HUES48 (cell line): Measurements from ENCODE around the gene DHRSX.
"Not testable (repeated sequence)": the region's sequence is repeated elsewhere in the genome, so short reads cannot be mapped to it uniquely, and the experiment has no call there.

Experiments used
- H3K27ac ChIP-seq: one replicate; pipeline ENCODE4 v1.7.0; 2013; ENCODE audit warnings: low read depth, low read length, inconsistent platforms
- H3K27me3 ChIP-seq: 2 replicates; pipeline ENCODE4 v1.6.1; 2013; ENCODE audit warnings: mild to moderate bottlenecking, low read length; ENCODE audit not compliant: control insufficient read depth, insufficient read depth
- H3K36me3 ChIP-seq: 2 replicates; pipeline ENCODE4 v1.6.1; 2013; ENCODE audit warnings: low read length; ENCODE audit not compliant: control insufficient read depth, insufficient read depth
- H3K4me1 ChIP-seq: 2 replicates; pipeline ENCODE4 v1.6.1; 2013; ENCODE audit warnings: mild to moderate bottlenecking, low read length; ENCODE audit not compliant: control insufficient read depth, insufficient read depth
- H3K4me3 ChIP-seq: 2 replicates; pipeline ENCODE4 v1.5.1; 2013; ENCODE audit warnings: mild to moderate bottlenecking, low read depth, low read length
- H3K9ac ChIP-seq: 2 replicates; pipeline ENCODE4 v1.6.1; 2013; ENCODE audit warnings: mild to moderate bottlenecking, low read depth, low read length, moderate library complexity
- H3K9me3 ChIP-seq: 2 replicates; pipeline ENCODE4 v1.6.1; 2013; ENCODE audit warnings: low read length; ENCODE audit not compliant: control insufficient read depth, insufficient read depth

The DHRSX gene

DNA sequence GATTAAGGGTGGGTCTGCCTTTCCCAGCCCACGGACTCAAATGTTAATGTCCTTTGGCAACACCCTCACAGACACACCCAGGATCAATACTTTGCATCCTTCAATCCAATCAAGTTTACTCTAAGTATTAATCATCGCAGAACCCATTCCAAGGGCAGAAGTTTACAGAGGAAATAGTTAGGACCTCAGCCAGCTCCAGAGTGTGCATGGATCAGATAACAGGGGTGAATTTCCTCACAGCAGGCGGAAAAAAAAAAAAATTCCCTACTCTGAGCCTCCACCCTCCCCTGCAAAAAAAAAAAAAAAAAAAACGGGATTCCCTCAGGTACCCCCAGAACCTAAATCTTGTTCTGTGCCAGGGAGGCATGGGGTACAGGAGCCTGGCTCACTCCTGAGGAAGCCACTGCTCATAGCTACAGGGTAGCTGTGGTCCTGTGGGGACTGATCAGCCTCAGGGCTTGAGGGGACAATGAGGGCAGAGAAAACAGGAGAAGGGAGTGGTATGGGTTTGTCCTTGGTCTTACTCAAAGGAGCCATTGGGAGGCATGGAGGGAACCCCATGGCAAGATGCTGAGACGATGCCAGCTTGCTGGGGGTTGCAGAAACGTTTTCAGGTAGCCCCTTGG lies 113.0 kb downstream of the DHRSX start:
- no peak overlapping the region for H3K4me3 ChIP-seq
- no peaks in the 10 kb centered on the region for H3K4me1 ChIP-seq
- H3K9ac ChIP-seq = no peak overlapping the region
- H3K36me3 ChIP-seq = peaks cover 11% of the 10 kb centered on the region; the same call in 1 of the 2 replicates
- no peak overlapping the region for H3K27ac ChIP-seq
- no peaks in the 10 kb centered on the region for H3K27me3 ChIP-seq
- peaks cover 8% of the 10 kb centered on the region for H3K9me3 ChIP-seq

DNA sequence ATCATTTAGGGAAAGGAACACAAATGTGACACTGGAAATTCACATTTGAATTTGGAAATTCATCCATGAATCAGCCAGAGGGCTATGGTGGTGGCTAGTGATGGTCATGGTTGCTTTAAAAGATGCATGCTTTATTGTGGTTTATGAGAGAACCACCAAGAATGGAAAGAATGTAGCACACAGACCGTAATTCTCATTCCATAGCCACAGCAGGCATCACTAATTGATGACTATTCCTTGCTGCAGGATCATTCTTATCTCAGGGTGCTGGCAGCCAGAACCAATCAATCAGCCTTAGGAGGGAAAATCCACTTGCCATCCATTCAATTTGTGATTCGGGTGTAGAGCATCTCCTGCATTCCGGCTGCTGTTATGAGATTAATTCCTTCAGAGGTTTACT lies 115.6 kb downstream of the DHRSX start:
- Histone ChIP-seq H3K4me3 (no peak overlapping the region), H3K4me1 (no peaks in the 10 kb centered on the region), H3K27ac (no peak overlapping the region), H3K36me3 (no peaks in the 10 kb centered on the region), H3K9me3 (no peaks in the 10 kb centered on the region), H3K9ac (no peak overlapping the region), H3K27me3 (no peaks in the 10 kb centered on the region)

DNA sequence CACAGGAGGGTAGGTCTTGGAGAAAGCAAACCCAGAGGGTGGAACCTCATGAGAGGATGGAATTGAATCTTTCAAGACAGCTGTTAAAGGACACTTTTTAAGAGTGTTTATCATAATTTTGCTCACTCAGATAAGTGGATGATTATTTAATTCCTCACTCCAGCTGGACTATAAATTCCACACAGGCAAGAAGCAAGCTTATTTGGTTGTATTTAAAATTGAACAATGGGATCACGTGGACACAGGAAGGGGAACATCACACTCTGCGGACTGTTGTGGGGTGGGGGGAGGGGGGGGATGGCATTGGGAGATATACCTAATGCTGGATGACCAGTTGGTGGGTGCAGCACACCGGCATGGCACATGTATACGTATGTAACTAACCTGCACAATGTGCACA lies 116.3 kb downstream of the DHRSX start:
- H3K27me3 ChIP-seq = no peaks in the 10 kb centered on the region
- H3K9ac ChIP-seq = no peak overlapping the region
- no peaks in the 10 kb centered on the region for H3K4me1 ChIP-seq
- no peak overlapping the region for H3K27ac ChIP-seq
- H3K4me3 ChIP-seq = no peak overlapping the region
- no peaks in the 10 kb centered on the region for H3K9me3 ChIP-seq
- no peaks in the 10 kb centered on the region for H3K36me3 ChIP-seq

DNA sequence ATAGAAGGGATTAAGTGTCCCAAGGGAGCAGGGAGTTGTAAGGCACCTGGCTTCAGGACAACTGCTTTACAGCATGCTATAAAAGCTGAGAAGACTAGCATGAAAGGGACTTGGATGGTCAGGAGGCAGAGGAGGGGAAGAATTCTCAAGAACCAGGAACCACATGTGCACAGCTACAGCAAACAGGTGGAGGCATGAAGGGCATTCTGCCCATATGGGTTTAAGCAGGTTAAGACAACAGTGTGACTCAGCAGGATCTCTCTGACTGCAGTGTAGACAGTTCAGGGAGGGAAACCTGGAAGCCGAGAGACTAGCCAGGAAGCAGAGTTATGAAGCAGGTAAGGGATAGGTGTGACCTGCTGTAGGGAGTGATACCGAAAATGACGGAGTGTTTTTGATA lies 117.0 kb downstream of the DHRSX start:
- Histone ChIP-seq H3K36me3 (no peaks in the 10 kb centered on the region), H3K27me3 (no peaks in the 10 kb centered on the region), H3K9me3 (peaks cover 3% of the 10 kb centered on the region; the same call in 1 of the 2 replicates), H3K4me3 (no peak overlapping the region), H3K9ac (no peak overlapping the region), H3K4me1 (no peaks in the 10 kb centered on the region), H3K27ac (no peak overlapping the region)

DNA sequence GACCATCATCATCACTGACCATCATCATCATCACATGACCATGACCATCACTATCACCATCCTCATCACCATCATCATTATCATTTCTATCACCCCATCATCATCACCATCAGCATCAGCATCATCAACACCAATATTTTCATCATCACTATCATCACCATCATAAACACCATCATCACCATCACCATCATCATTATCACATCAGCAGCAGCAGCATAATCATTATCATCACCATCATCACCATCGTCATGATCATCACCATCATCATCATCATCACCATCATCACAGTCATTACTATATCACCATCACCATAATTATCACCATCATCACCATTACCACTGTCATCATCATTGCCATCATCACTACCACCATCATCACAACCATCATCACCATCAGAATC lies 117.6 kb downstream of the DHRSX start:
- Histone ChIP-seq H3K27me3 (no peaks in the 10 kb centered on the region), H3K36me3 (peaks cover under 1% of the 10 kb centered on the region; the same call in 1 of the 2 replicates), H3K4me1 (no peaks in the 10 kb centered on the region), H3K4me3 (no peak overlapping the region), H3K9ac (no peak overlapping the region), H3K27ac (no peak overlapping the region), H3K9me3 (peaks cover 3% of the 10 kb centered on the region; the same call in 1 of the 2 replicates)

DNA sequence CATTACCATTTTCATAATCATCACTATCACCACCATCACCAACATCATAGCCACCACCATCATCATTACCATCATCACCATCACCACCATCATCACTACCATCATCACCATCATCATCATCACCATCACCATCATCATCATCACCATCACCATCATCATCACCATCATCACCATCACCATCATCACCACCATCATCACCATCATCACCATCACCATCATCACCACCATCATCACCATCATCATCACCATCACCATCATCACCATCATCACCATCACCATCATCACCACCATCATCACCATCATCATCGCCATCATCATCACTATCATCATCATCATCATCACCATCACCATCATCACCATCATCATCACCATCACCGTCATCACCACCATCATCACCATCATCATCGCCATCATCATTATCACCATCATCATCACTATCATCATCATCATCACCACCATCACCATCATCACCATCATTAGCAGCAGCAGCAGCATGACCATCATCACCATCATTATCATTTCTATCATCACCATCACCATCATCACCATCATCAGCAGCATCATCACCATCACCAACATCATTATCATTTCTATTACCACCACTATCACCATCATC lies 118.2 kb downstream of the DHRSX start:
- not testable (repeated sequence) for H3K9me3 ChIP-seq, H3K4me1 ChIP-seq, H3K9ac ChIP-seq, H3K27ac ChIP-seq, H3K27me3 ChIP-seq, H3K4me3 ChIP-seq, H3K36me3 ChIP-seq

DNA sequence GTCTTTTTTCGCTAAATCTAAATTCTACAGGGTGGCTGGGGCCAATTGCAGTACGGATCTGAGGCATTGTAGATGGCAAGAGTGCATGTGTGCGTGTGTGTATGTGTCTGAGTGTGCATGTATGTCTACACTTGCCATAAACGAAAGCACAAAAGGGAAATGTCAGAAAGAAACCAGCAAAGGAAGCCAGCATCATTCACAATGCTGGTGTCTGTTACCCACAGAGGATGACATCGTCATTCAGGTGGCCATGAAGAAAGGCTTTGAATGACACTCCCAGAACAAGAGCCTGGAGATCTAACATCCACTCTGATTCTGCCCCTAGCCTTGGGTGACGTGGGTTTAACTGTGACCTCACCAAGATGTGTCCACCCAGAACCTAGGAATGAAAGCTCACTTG lies 124.6 kb downstream of the DHRSX start:
- Histone ChIP-seq H3K27ac (no peak overlapping the region), H3K9ac (no peak overlapping the region), H3K4me3 (no peak overlapping the region), H3K4me1 (no peaks in the 10 kb centered on the region), H3K36me3 (peaks cover 4% of the 10 kb centered on the region), H3K9me3 (peaks cover 3% of the 10 kb centered on the region; the same call in 1 of the 2 replicates), H3K27me3 (no peaks in the 10 kb centered on the region)

DNA sequence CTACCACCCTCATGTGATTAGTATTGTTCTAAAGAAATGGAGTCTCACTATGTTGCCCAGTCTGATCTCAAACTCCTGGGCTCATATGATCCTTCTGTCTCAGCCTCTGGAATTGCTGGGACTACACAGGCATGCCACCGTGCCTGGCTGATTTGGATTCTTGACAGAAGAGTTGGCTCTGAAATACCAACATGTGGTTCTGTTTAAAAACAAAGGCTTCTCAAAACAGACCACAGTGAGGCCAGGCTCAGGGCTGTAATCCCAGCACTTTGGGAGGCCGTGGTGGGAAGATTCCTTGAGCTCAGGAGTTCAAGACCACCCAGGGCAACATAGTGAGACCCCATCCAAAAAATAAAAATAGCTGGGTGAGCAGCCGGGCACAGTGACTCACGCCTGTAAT lies 126.7 kb downstream of the DHRSX start:
- H3K36me3 ChIP-seq = peaks cover 4% of the 10 kb centered on the region
- H3K27me3 ChIP-seq = no peaks in the 10 kb centered on the region
- no peak overlapping the region for H3K27ac ChIP-seq
- no peak overlapping the region for H3K4me3 ChIP-seq
- peaks cover 2% of the 10 kb centered on the region; the same call in 1 of the 2 replicates for H3K9me3 ChIP-seq
- H3K9ac ChIP-seq = no peak overlapping the region
- H3K4me1 ChIP-seq = no peaks in the 10 kb centered on the region

DNA sequence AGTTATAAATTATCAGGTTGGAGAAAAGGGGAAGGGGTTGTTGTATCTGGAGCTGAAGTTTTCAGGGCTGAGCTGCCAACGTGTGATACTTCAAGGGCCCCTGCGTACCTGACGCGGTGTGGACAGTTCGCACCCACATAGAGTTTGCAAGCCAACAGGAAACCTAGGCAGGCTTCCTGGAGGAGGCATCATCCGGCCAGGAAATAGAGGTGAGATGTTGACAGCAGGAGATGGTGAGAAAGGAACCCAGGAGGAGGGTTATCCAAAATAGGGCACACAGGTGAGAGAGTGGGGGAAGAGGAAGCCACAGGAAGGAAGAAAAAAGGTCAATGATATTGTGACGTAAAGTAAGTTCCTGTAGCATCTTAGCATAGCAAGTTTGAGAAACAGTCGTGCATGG lies 127.2 kb downstream of the DHRSX start:
- no peaks in the 10 kb centered on the region for H3K27me3 ChIP-seq
- H3K4me1 ChIP-seq = no peaks in the 10 kb centered on the region
- no peaks in the 10 kb centered on the region for H3K9me3 ChIP-seq
- peaks cover 4% of the 10 kb centered on the region for H3K36me3 ChIP-seq
- H3K4me3 ChIP-seq = no peak overlapping the region
- no peak overlapping the region for H3K27ac ChIP-seq
- no peak overlapping the region for H3K9ac ChIP-seq

DNA sequence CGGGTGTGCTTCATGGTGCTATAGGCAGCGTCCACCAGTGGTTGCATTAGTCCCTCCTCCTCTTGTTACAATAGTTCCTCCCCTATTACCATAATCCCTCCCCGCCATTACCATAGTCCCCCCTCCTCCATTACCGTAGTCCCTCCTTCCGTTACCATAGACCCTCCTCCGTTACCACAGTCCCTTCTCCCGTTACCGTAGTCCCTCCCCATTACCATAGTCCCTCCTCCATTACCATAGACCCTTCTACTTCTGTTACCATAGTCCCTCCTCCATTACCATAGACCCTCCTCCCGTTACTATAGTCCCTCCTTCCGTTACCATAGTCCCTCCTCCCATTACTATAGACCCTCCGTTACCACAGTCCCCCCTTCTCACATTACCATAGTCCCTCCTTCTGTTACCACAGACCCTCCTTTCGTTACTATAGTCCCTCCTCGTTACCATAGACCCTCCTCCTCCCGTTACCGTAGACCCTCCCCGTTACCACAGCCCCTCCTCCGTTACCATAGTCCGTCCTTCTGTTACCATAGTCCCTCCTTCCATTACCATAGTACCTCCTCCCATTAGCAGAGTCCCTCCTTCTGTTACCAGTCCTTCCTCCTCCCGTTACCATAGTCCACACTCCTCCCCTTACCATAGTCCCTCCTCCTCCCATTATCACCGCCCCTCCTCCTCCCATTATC lies 129.6 kb downstream of the DHRSX start:
- no peak overlapping the region for H3K27ac ChIP-seq
- no peak overlapping the region for H3K9ac ChIP-seq
- no peaks in the 10 kb centered on the region for H3K9me3 ChIP-seq
- no peaks in the 10 kb centered on the region for H3K27me3 ChIP-seq
- H3K4me1 ChIP-seq = no peaks in the 10 kb centered on the region
- H3K4me3 ChIP-seq = no peak overlapping the region
- H3K36me3 ChIP-seq = no peaks in the 10 kb centered on the region

DNA sequence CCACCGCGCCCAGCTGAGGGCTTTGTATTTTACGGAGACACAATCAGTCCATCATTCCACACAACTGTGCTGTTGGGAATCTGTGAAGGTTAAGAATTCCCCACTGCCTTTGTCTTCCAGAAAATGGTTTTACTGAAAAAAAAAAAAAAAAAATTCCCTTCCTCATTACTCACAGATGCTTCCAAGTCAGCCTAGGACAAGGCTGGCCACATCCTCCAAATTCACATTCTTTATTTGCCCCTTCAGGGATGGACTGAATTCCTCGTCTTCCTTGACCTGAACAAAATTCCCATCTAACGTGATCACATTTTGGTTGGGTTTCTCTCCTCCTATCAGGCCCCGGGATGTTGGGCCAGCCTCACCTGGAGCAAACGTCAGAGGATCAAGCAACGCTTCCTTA lies 130.3 kb downstream of the DHRSX start:
- H3K27ac ChIP-seq = no peak overlapping the region
- H3K4me1 ChIP-seq = no peaks in the 10 kb centered on the region
- H3K27me3 ChIP-seq = no peaks in the 10 kb centered on the region
- no peaks in the 10 kb centered on the region for H3K36me3 ChIP-seq
- no peak overlapping the region for H3K4me3 ChIP-seq
- no peaks in the 10 kb centered on the region for H3K9me3 ChIP-seq
- H3K9ac ChIP-seq = no peak overlapping the region
